Thyroid gland (tissue), 4 donors: Measurements from ENCODE around the gene LRP2BP. TPM values are rescaled to one million over a fixed set of nuclear protein-coding genes. Genes with fewer than 3 reads are reported as not detected.
"Not testable (repeated sequence)": the region's sequence is repeated elsewhere in the genome, so short reads cannot be mapped to it uniquely, and the experiment has no call there.

Experiments
- DNase-seq, 2 donors: peaks; one replicate each; pipeline ENCODE4 v3.0.0-alpha.2; 2019
- H3K27ac ChIP-seq, 3 donors: fragments of 200-600 bp; sonication (generic); 1 replicate in 2 of 3; 2 replicates in 1 of 3; pipeline ENCODE4 v1.5.1; 2016 to 2019; ENCODE audit warnings: mild to moderate bottlenecking in 1 of 3, moderate library complexity in 1 of 3
- H3K27me3 ChIP-seq: fragments of 200-600 bp; sonication (generic); one replicate; pipeline ENCODE4 v1.5.1; 2019
- H3K36me3 ChIP-seq, 2 donors: fragments of 200-600 bp; sonication (generic); one replicate each; pipeline ENCODE4 v1.5.1; 2016 to 2019
- H3K4me1 ChIP-seq, 2 donors: fragments of 200-600 bp; sonication (generic); one replicate each; pipeline ENCODE4 v1.5.1; 2017 to 2019
- H3K4me3 ChIP-seq, 3 donors: fragments of 200-600 bp; sonication (generic); replicated peaks in 1 of 3; 1 replicate in 2 of 3; 2 replicates in 1 of 3; pipeline ENCODE4 v1.5.1; 2016; ENCODE audit warnings: mild to moderate bottlenecking in 1 of 3
- H3K9me3 ChIP-seq: fragments of 200-600 bp; sonication (generic); one replicate; pipeline ENCODE4 v1.5.1; 2017
- POLR2A ChIP-seq, 2 donors: fragments of 450-650 bp; IDR thresholded peaks; one replicate each; pipeline ENCODE4 v1.6.1; 2017; ENCODE audit warnings: antibody characterized with exemption in 2 of 2, mild to moderate bottlenecking in 2 of 2, moderate library complexity in 1 of 2
- WGBS, 2 donors: methylation state at CpG; one replicate each; pipeline ENCODE4 v1.1.5; 2017; 5-methylcytosine and 5-hydroxymethylcytosine counted together
- intact Hi-C: fragments of 100-400 bp; cut with DNase I; formaldehyde crosslinking; loops from one replicate; pipeline ENCODE4 v1.15.1; 2023
- total RNA-seq, 4 donors: library from RNA; depleted of rRNA; stranded (reverse); fragments of >200 nt; gene quantifications; one replicate each; pipeline ENCODE4 v1.2.3, GENCODE V29; 2016
- TF ChIP-seq, protein P1 (sequence below), 6 experiments: fragments of 200-600 bp in 3 of 6; fragments of 450-650 bp in 3 of 6; sonication (generic) in 3 of 6; IDR thresholded peaks; one replicate each; pipeline ENCODE4 v1.5.1; 2016 to 2019; ENCODE audit warnings: antibody characterized with exemption in 6 of 6, mild to moderate bottlenecking in 2 of 6, inconsistent platforms in 1 of 6, moderate library complexity in 1 of 6

LRP2BP gene
- total RNA-seq, 4 donors from 2014 or later: 1.4 to 3.1 (median 2.3) TPM

DNA sequence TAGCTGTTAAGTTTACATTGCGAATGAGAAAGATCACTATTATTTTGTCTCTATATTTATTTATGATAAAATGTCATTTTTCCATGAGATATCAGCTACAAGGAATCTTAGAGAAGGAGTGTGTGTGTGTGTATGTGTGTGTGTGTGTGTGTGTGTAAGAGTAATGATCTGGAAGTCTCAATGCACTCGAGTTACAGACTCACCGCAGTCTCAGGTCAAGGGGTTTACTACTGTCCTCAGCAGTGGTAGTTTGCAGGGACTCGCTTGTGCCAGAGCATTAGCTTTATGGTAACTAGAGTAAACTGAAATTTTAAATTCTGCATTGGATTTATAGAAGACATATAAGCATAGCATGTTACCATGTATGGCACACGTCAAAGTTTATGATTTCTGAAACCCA lies 30.8 kb downstream of the LRP2BP start:
- 94 to 96% methylated on average over 5 of the region's 5 CpGs for WGBS, 2 donors
- Histone ChIP-seq H3K27ac (no peak overlapping the region), H3K4me1 (peaks cover 22 to 31% of the 10 kb centered on the region in 2 donors), H3K27me3 (no peaks in the 10 kb centered on the region), H3K9me3 (no peaks in the 10 kb centered on the region), H3K4me3 (no peak overlapping the region), H3K36me3 (no peaks in the 10 kb centered on the region)
- no peak for DNase-seq
- TF ChIP-seq, protein P1, sequence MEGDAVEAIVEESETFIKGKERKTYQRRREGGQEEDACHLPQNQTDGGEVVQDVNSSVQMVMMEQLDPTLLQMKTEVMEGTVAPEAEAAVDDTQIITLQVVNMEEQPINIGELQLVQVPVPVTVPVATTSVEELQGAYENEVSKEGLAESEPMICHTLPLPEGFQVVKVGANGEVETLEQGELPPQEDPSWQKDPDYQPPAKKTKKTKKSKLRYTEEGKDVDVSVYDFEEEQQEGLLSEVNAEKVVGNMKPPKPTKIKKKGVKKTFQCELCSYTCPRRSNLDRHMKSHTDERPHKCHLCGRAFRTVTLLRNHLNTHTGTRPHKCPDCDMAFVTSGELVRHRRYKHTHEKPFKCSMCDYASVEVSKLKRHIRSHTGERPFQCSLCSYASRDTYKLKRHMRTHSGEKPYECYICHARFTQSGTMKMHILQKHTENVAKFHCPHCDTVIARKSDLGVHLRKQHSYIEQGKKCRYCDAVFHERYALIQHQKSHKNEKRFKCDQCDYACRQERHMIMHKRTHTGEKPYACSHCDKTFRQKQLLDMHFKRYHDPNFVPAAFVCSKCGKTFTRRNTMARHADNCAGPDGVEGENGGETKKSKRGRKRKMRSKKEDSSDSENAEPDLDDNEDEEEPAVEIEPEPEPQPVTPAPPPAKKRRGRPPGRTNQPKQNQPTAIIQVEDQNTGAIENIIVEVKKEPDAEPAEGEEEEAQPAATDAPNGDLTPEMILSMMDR (IDR thresholded peaks at IDR 0.05): no peak
- no peak for TF ChIP-seq POLR2A (IDR thresholded peaks at IDR 0.05)
- intact Hi-C loops: no loop called here

DNA sequence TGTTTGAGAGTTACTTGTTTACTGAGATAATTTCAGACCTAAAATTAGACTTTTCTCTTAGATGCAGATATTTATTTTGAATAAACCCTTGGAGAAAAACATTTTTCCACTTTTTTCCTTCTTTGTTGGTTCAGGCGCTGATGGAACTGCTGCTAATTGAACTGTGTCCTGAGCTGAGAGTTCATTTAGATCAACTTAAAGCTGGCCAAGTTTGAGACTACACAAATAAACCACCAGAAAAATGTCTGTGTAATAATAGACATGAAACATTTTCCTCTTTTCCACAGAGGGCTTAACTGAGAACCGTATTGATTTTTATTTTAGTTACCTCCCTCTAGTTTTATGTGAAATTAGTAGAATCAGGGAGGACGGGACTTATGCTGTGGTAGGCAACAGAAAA lies 32.5 kb downstream of the LRP2BP start:
- 38 to 40% methylated on average over 3 of the region's 3 CpGs for WGBS, 2 donors
- H3K27ac ChIP-seq: peak overlapping the region; percentile 53 to 83 (median 62)
- no peaks in the 10 kb centered on the region for H3K27me3 ChIP-seq
- TF ChIP-seq, protein P1 (IDR thresholded peaks at IDR 0.05): no peak
- no peak for TF ChIP-seq POLR2A (IDR thresholded peaks at IDR 0.05)
- H3K9me3 ChIP-seq: no peaks in the 10 kb centered on the region
- no peak overlapping the region for H3K4me3 ChIP-seq
- DNase-seq: no peak
- H3K4me1 ChIP-seq: peaks cover 22 to 31% of the 10 kb centered on the region in 2 donors
- H3K36me3 ChIP-seq: no peaks in the 10 kb centered on the region
- intact Hi-C loops: no loop called here

DNA sequence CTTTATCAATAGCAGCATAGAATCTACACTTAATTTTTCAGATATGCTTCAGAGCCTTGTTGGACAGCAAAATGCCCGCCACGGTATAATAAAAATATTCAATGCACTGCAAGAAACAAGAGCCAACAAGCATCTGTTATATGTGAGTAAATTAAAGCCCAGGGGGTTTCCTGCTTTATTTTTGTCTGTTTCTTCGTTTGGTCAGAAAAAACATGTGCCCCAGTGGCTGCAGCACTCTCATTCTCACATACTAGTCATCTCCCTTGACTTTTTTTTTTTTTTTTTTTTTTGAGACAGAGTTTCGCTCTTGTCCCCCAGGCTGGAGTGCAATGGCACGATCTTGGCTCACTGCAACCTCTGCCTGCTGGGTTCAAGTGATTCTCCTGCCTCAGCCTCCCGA lies 33.2 kb downstream of the LRP2BP start:
- intact Hi-C loops, H3K4me3 ChIP-seq, H3K9me3 ChIP-seq, H3K27me3 ChIP-seq, DNase-seq, H3K36me3 ChIP-seq: not testable (repeated sequence)
- Histone ChIP-seq H3K27ac (peak overlapping the region; percentile 53 to 83 (median 62)), H3K4me1 (peaks cover 22 to 31% of the 10 kb centered on the region in 2 donors)
- 75 to 76% methylated on average over 6 of the region's 6 CpGs for WGBS, 2 donors

DNA sequence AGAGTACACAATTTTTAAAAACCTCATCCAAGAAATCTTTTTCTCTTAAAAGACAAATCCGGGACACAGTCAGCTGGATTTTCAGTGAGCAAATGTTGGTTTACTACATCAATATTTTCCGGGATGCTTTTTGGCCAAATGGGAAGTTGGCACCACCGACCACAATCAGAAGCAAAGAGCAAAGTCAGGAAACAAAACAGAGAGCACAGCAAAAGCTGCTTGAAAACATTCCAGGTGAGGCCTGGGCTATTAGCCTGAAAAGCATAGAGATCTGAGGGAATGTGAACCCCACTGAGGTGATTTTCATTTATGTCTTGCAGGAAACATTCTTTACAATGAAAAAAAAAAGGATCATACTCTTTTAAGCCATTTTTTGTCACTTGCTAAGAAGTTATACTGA lies 33.9 kb downstream of the LRP2BP start:
- no peak overlapping the region for H3K4me3 ChIP-seq
- TF ChIP-seq POLR2A (IDR thresholded peaks at IDR 0.05): no peak
- TF ChIP-seq, protein P1 (IDR thresholded peaks at IDR 0.05): no peak
- H3K4me1 ChIP-seq: peaks cover 22 to 31% of the 10 kb centered on the region in 2 donors
- intact Hi-C loops: no loop called here
- WGBS, 2 donors: 69 to 78% methylated on average over 3 of the region's 3 CpGs
- H3K27me3 ChIP-seq: no peaks in the 10 kb centered on the region
- H3K27ac ChIP-seq: peak overlapping the region in 1 of 3 donors; percentile 83
- no peak for DNase-seq
- H3K9me3 ChIP-seq: no peaks in the 10 kb centered on the region
- no peaks in the 10 kb centered on the region for H3K36me3 ChIP-seq

DNA sequence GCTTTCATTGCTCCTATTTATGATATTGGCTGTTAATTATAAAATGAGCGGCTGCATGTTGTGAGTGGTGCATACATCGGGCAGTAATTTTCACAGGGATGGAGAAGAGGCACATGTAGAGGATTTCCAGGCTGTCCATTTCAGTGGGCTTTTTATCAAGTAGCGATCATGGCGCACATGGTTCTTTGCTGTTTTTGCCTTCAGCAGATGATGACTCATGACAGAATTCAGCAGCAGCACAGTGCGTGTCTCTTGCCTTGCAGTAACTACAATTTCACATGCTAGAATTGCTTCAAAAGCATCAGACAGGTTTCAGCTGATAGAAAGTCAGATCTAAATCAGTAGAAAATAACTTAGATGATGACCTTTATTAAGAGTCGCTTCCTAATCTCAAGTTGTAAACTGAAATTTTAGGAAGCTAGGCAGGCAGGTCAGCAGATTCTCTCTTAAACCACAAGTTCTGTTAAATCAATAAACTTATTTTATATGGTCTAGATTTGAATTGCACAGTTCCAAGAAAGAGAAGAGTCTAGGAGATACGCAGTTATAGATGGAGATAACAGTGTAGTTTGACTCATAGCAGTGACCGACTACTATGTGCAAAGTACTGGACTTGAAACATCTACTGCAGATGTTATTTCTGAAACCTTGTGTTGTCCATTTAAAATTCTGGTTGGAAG lies 35.8 kb downstream of the LRP2BP start:
- 97 to 99% methylated on average over 8 of the region's 8 CpGs for WGBS, 2 donors
- no peaks in the 10 kb centered on the region for H3K36me3 ChIP-seq
- H3K4me3 ChIP-seq: no peak overlapping the region
- no peak overlapping the region for H3K27ac ChIP-seq
- intact Hi-C loops: no loop called here
- H3K9me3 ChIP-seq: no peaks in the 10 kb centered on the region
- peaks cover 24 to 31% of the 10 kb centered on the region in 2 donors for H3K4me1 ChIP-seq
- no peaks in the 10 kb centered on the region for H3K27me3 ChIP-seq
- TF ChIP-seq, protein P1 (IDR thresholded peaks at IDR 0.05): no peak
- TF ChIP-seq POLR2A (IDR thresholded peaks at IDR 0.05): no peak
- no peak for DNase-seq
